Measurements from ENCODE around the gene PLA2G4D. TPM values are rescaled to one million over a fixed set of nuclear protein-coding genes. Genes with fewer than 3 reads are reported as not detected.

Gene PLA2G4D
- total RNA-seq, 1 experiment from 2014 or later: 0.34 TPM

GRCh38 chr15:42018306-42019224 is 75.8 kb downstream of the PLA2G4D start:
- Histone ChIP-seq H3K4me3 (replicated peaks in 1 of 2; ENCODE audit: low read depth in 1 of 2, low read length in 2 of 2) (no peak overlapping the region), H3K27ac (ENCODE audit: low read depth, low read length) (no peak overlapping the region), H3K9me2 (ENCODE audit: insufficient read depth) (no peaks in the 10 kb centered on the region), H3K27me3 (ENCODE audit: insufficient read depth, low read length) (no peaks in the 10 kb centered on the region), H3K4me2 (ENCODE audit: low read length) (no peak overlapping the region), H3K9ac (ENCODE audit: low read length) (no peak overlapping the region), H3K9me3 (ENCODE audit: control insufficient read depth in 1 of 2, insufficient read depth in 1 of 2, low read depth in 1 of 2, low read length in 2 of 2) (peaks cover 0 to 4% of the 10 kb centered on the region in 2 experiments; a peak in 2 of 4 replicates), H4K20me1 (ENCODE audit: insufficient read depth) (no peaks in the 10 kb centered on the region), H3K4me1 (ENCODE audit: control insufficient read depth in 1 of 2, insufficient read depth in 2 of 2, low read length in 2 of 2) (no peaks in the 10 kb centered on the region), H2AFZ (ENCODE audit: low read depth, low read length, poor library complexity, severe bottlenecking) (no peak overlapping the region), H3K36me3 (ENCODE audit: control insufficient read depth in 1 of 2, insufficient read depth in 2 of 2, low read length in 2 of 2) (no peaks in the 10 kb centered on the region), H3K79me2 (ENCODE audit: insufficient read depth, low read length) (no peaks in the 10 kb centered on the region)
- BruUV-seq (replicated peaks): no TSS peak
- DNase-seq (ENCODE audit: low read depth, low spot score): no peak
- ATAC-seq: no peak
- CTCF ChIA-PET: no interaction called here
- TF ChIP-seq POLR2AphosphoS5 (IDR thresholded peaks at IDR 0.05; ENCODE audit: low read depth, low read length): no peak
- no peak for TF ChIP-seq JUND (IDR thresholded peaks at IDR 0.05)
- TF ChIP-seq CTCF (IDR thresholded peaks at IDR 0.05 in 2 of 3, conservative IDR thresholded peaks at IDR 0.05 in 1 of 3; ENCODE audit: borderline replicate concordance in 1 of 3, insufficient read depth in 1 of 3, low read depth in 2 of 3, low read length in 2 of 3): no peak
- TF ChIP-seq CBX3 (IDR thresholded peaks at IDR 0.05; ENCODE audit: low read depth): no peak
- no peak for TF ChIP-seq ZNF274 (IDR thresholded peaks at IDR 0.05; ENCODE audit: low read depth, low read length)
- no peak for TF ChIP-seq ATF3 (IDR thresholded peaks at IDR 0.05)
- no peak for TF ChIP-seq EZH2 (IDR thresholded peaks at IDR 0.05)
- TF ChIP-seq TCF7L2 (IDR thresholded peaks at IDR 0.05; ENCODE audit: borderline replicate concordance, extremely low read depth, insufficient read depth, insufficient read length): no peak
- RAD21 ChIA-PET (ENCODE audit: low non-redundant PET in 1 of 2, low total read pairs in 2 of 2, uncharacterized antibody in 2 of 2, unreplicated experiment in 2 of 2): no interaction called here
- intact Hi-C loops (cut with micrococcal nuclease): no loop called here
- POLR2A ChIA-PET: no interaction called here

Other genes with a start within 250 kb of the PLA2G4D start
- gene SPTBN5, start 200.5 kb downstream of the PLA2G4D start, total RNA-seq (2021; ENCODE audit: unreplicated experiment): 0.96 TPM
- gene EHD4, start 122.0 kb downstream of the PLA2G4D start, total RNA-seq (2021; ENCODE audit: unreplicated experiment): 28.0 TPM
- not detected for gene PLA2G4E, start 73.5 kb downstream of the PLA2G4D start, total RNA-seq (2021; ENCODE audit: unreplicated experiment)
- 0.05 TPM for gene PLA2G4F, start 62.1 kb upstream of the PLA2G4D start, total RNA-seq (2021; ENCODE audit: unreplicated experiment)
- gene VPS39, start 113.7 kb upstream of the PLA2G4D start, total RNA-seq (2021; ENCODE audit: unreplicated experiment): 40.1 TPM
- 13.1 TPM for gene GANC, start 178.6 kb upstream of the PLA2G4D start, total RNA-seq (2021; ENCODE audit: unreplicated experiment)
- gene TMEM87A, start 178.9 kb upstream of the PLA2G4D start, total RNA-seq (2021; ENCODE audit: unreplicated experiment): 44.0 TPM